Measurements from ENCODE around the gene ASB2. TPM values are rescaled to one million over a fixed set of nuclear protein-coding genes. Genes with fewer than 3 reads are reported as not detected.

The ASB2 gene
- total RNA-seq, 2 donors from 2014 or later = 115 to 187 TPM

DNA sequence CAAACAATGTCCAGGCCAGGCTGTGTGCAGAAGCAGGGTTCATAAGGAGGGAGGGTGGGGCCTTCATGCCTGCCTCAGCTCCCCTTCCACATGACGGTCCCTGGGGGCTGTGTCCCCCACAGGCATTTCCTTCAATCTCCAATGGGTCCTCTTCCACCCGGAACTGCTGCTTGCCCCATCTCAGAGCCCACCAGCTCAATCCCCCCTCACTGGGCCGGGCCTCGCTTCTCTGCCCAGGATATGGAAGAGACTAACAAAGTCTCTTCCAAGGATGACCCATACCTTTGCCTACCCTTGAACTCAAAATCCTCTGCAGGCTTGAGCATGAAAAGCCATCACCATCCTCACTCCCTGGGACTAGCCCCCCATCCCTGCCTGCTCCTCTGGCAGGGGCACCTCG lies 77.6 kb downstream of the ASB2 start:
- H3K36me3 ChIP-seq = no peaks in the 10 kb centered on the region
- H3K27ac ChIP-seq = no peak overlapping the region
- no peak overlapping the region for H3K4me3 ChIP-seq
- no peaks in the 10 kb centered on the region for H3K4me1 ChIP-seq
- no peaks in the 10 kb centered on the region for H3K9me3 ChIP-seq
- no peaks in the 10 kb centered on the region for H3K27me3 ChIP-seq
- TF ChIP-seq, protein P1, sequence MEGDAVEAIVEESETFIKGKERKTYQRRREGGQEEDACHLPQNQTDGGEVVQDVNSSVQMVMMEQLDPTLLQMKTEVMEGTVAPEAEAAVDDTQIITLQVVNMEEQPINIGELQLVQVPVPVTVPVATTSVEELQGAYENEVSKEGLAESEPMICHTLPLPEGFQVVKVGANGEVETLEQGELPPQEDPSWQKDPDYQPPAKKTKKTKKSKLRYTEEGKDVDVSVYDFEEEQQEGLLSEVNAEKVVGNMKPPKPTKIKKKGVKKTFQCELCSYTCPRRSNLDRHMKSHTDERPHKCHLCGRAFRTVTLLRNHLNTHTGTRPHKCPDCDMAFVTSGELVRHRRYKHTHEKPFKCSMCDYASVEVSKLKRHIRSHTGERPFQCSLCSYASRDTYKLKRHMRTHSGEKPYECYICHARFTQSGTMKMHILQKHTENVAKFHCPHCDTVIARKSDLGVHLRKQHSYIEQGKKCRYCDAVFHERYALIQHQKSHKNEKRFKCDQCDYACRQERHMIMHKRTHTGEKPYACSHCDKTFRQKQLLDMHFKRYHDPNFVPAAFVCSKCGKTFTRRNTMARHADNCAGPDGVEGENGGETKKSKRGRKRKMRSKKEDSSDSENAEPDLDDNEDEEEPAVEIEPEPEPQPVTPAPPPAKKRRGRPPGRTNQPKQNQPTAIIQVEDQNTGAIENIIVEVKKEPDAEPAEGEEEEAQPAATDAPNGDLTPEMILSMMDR (IDR thresholded peaks at IDR 0.05) = no peak
- DNase-seq (ENCODE audit: low spot score) = no peak

- no peak for DNase-seq (ENCODE audit: low spot score)
- Histone ChIP-seq H3K27ac (no peak overlapping the region), H3K4me3 (no peak overlapping the region), H3K27me3 (no peaks in the 10 kb centered on the region), H3K36me3 (no peaks in the 10 kb centered on the region), H3K4me1 (peaks cover 0 to 4% of the 10 kb centered on the region in 2 donors), H3K9me3 (no peaks in the 10 kb centered on the region)
- TF ChIP-seq, protein P1 (IDR thresholded peaks at IDR 0.05) = no peak
These were observed 78.2 kb downstream of the ASB2 start for GRCh38 chr14:93898081-93898611.

DNA sequence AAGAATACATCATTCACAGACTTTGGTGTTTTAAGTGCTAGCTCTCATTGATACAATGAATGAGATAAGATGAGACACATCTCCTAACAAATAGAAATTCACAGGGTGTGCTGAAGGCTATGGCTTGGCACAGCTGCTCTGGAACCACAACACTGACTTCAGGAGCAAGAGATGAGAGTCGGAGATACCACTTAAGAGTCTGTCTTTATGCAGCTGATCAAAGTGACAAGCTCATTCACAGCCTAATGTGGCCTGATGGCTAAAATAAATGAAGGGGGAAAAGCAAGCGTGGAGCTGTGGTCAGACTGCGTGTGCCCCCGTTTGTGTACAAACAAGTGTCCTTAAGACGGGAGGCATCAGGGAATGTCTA lies 78.9 kb downstream of the ASB2 start:
- no peak overlapping the region for H3K27ac ChIP-seq
- TF ChIP-seq, protein P1 (IDR thresholded peaks at IDR 0.05) = no peak
- peaks cover 0 to 6% of the 10 kb centered on the region in 2 donors for H3K4me1 ChIP-seq
- H3K4me3 ChIP-seq = no peak overlapping the region
- H3K9me3 ChIP-seq = no peaks in the 10 kb centered on the region
- H3K36me3 ChIP-seq = no peaks in the 10 kb centered on the region
- no peak for DNase-seq (ENCODE audit: low spot score)
- H3K27me3 ChIP-seq = no peaks in the 10 kb centered on the region

DNA sequence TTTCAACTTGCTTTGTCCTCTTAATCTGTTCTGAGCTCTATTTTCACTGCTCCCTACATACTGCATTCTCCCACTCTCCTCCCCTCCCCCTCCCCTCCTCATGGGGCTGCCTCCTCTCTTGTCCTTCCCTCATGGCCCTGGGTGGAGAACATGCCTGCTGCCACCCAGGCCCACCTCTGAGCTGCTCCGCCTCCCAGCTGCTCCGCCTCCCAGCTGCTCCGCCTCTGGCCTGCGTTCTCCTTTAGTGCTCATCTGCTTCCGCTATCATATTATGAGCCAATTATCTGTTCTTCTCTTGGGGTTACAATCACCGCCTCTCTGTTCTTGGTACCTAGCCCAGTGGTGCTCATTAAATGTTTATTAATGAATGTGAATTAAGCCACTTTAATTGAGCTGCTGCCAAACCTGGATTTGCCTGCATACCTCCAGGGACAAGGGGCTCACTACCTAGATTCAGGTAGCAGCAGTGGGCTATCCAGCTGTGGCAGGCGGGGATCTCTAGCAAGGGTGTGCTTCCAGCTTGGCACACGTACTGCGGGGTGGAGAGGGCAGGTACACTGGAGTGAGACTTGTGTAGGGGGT lies 81.3 kb downstream of the ASB2 start:
- DNase-seq (ENCODE audit: low spot score) = no peak
- H3K27me3 ChIP-seq = no peaks in the 10 kb centered on the region
- peaks cover 0 to 6% of the 10 kb centered on the region in 2 donors for H3K4me1 ChIP-seq
- no peaks in the 10 kb centered on the region for H3K36me3 ChIP-seq
- TF ChIP-seq, protein P1 (IDR thresholded peaks at IDR 0.05) = no peak
- H3K9me3 ChIP-seq = no peaks in the 10 kb centered on the region
- H3K4me3 ChIP-seq = no peak overlapping the region
- H3K27ac ChIP-seq = no peak overlapping the region

DNA sequence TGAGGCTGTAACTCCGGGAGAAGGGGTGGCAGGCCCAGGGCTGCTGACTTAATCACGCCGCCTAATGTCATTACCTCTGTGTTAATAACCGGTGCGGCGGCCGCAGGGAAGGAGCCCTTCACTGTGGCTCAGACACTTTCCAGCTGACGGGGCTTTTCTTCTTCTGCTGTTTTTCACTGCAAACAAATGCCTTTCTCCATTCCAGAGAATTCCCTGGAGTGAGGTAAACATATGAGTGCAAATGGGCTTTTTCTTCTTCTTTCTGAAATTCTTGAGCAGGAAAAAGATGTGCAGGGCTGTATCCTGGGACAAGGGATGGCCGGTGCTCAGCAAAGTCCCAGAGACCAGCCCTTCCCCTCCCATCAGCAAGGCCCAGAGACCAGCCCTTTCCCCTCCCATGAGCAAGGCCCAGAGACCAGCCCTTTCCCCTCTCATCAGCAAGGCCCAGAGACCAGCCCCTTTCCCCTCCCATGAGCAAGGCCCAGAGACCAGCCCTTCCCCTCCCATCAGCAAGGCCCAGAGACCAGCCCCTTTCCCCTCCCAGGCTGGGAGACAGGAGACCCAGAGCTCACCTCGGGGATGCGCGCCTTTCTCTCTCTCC lies 82.6 kb downstream of the ASB2 start:
- Histone ChIP-seq H3K27ac (no peak overlapping the region), H3K4me1 (peaks cover 0 to 6% of the 10 kb centered on the region in 2 donors), H3K4me3 (no peak overlapping the region), H3K36me3 (no peaks in the 10 kb centered on the region), H3K27me3 (no peaks in the 10 kb centered on the region), H3K9me3 (no peaks in the 10 kb centered on the region)
- TF ChIP-seq, protein P1 (IDR thresholded peaks at IDR 0.05) = no peak
- no peak for DNase-seq (ENCODE audit: low spot score)
